CD4-positive, alpha-beta T cell (primary cell): Measurements from ENCODE around the gene SLC50A1. TPM values are rescaled to one million over a fixed set of nuclear protein-coding genes. Genes with fewer than 3 reads are reported as not detected.
A peak's percentile ranks its signal among the peaks of the same experiment; 100 is the strongest.

Experiments used
- ATAC-seq: fragments of 200-7000 bp; cut with Tn5 transposase; one replicate; pipeline ENCODE4 v1.10.0; 2022; ENCODE audit warnings: mild to moderate bottlenecking; ENCODE audit not compliant: poor library complexity
- CTCF ChIA-PET: fragments of 350-600 bp; sonication (Branson Sonifier 250); formaldehyde crosslinking; loops from one replicate; lab custom pipeline; 2021; ENCODE audit warnings: antibody characterized with exemption, inconsistent platforms; lab: Charles Lee
- POLR2A ChIA-PET: fragments of 350-600 bp; sonication (Branson Sonifier 250); formaldehyde crosslinking; loops from one replicate; lab custom pipeline; 2021; ENCODE audit warnings: antibody characterized with exemption, inconsistent platforms; lab: Charles Lee
- DNase-seq, 14 experiments: peaks; one replicate each; pipeline ENCODE4 v3.0.0-alpha.2; 2013 to 2020; ENCODE audit warnings: mixed read lengths in 2 of 14
- H3K27ac ChIP-seq, 2 donors: one replicate each; pipeline versions ENCODE4 v1.5.1 to v1.7.0; 2013; ENCODE audit warnings: low read length in 2 of 2, low read depth in 1 of 2, mild to moderate bottlenecking in 1 of 2
- H3K27me3 ChIP-seq, 2 experiments: 1 replicate in 1 of 2; 2 replicates in 1 of 2; pipeline versions ENCODE4 v1.6.1 to v1.7.0; 2013; ENCODE audit warnings: low read length in 2 of 2, control low read depth in 1 of 2, mild to moderate bottlenecking in 1 of 2, moderate library complexity in 1 of 2; ENCODE audit not compliant: insufficient read depth in 2 of 2, control insufficient read depth in 1 of 2
- H3K36me3 ChIP-seq: one replicate; pipeline ENCODE4 v1.6.1; 2013; ENCODE audit warnings: low read length, control low read depth; ENCODE audit not compliant: insufficient read depth
- H3K4me1 ChIP-seq: one replicate; pipeline ENCODE4 v1.6.1; 2013; ENCODE audit warnings: low read length, control low read depth; ENCODE audit not compliant: insufficient read depth
- H3K4me3 ChIP-seq: one replicate; pipeline ENCODE4 v1.5.1; 2013; ENCODE audit warnings: mild to moderate bottlenecking, low read length, moderate library complexity
- H3K9me3 ChIP-seq, 2 experiments: 1 replicate in 1 of 2; 2 replicates in 1 of 2; pipeline versions ENCODE4 v1.6.1 to v1.7.0; 2013; ENCODE audit warnings: low read length in 2 of 2, mild to moderate bottlenecking in 2 of 2, control low read depth in 1 of 2, moderate library complexity in 1 of 2; ENCODE audit not compliant: control insufficient read depth in 1 of 2, insufficient read depth in 1 of 2
- H3K27ac Mint-ChIP-seq: one replicate; pipeline ENCODE4 v1.8.0; 2020; ENCODE audit warnings: mixed read lengths
- H3K27me3 Mint-ChIP-seq: one replicate; pipeline ENCODE4 v1.8.0; 2021; ENCODE audit warnings: mixed read lengths
- H3K36me3 Mint-ChIP-seq: one replicate; pipeline ENCODE4 v1.8.0; 2021; ENCODE audit warnings: low read depth, mixed read lengths
- H3K4me1 Mint-ChIP-seq: one replicate; pipeline ENCODE4 v1.8.0; 2021; ENCODE audit warnings: low read depth, mixed read lengths
- H3K4me3 Mint-ChIP-seq: one replicate; pipeline ENCODE4 v1.8.0; 2020; ENCODE audit warnings: mild to moderate bottlenecking, mixed read lengths
- H3K9me3 Mint-ChIP-seq: one replicate; pipeline ENCODE4 v1.8.0; 2020; ENCODE audit warnings: mixed read lengths
- CTCF ChIP-seq: fragments of 200-600 bp; IDR thresholded peaks from one replicate; pipeline ENCODE4 v1.8.0; 2022; ENCODE audit warnings: antibody characterized with exemption, mild to moderate bottlenecking
- intact Hi-C, 2 experiments: fragments of 100-400 bp; cut with DNase I in 1 of 2; cut with micrococcal nuclease in 1 of 2; formaldehyde crosslinking; loops; one replicate each; pipeline versions ENCODE4 v1.15.1 to v1.9.0; 2023 to 2025; cut with DNase I, micrococcal nuclease
- total RNA-seq, 174 experiments: library from RNA in 2 of 174; stranded (reverse) in 2 of 174; gene quantifications; one replicate each; pipeline ENCODE4 v1.2.3 and lab custom pipeline; 2021 to 2026

The SLC50A1 gene
- total RNA-seq, 2 experiments from 2014 or later = 10.2 to 12.5 TPM

- ChIA-PET CTCF (interaction anchor here (0.7 to 4.4 kb wide), 16 partner anchors 20 to 694 kb away, joined by 3 to 34 read pairs (median 6); partner anchors contain the start of genes PBXIP1 and THBS3), POLR2A (interaction anchor here (0.6 to 4.4 kb wide), 19 partner anchors 20 to 222 kb away, joined by 3 to 31 read pairs (median 5); partner anchors contain the start of genes ADAM15, CLK2, EFNA3 and SCAMP3)
- Mint-ChIP-seq H3K27ac (peak within 1 kb of the TSS; percentile 95), H3K27me3 (no peaks in the 10 kb centered on the region), H3K9me3 (no peaks in the 10 kb centered on the region), H3K4me1 (peaks cover 52% of the 10 kb centered on the region), H3K4me3 (peak within 1 kb of the TSS; percentile 100), H3K36me3 (peaks cover 53% of the 10 kb centered on the region)
- Histone ChIP-seq H3K36me3 (peaks cover 42% of the 10 kb centered on the region), H3K9me3 (no peaks in the 10 kb centered on the region), H3K27me3 (no peaks in the 10 kb centered on the region), H3K4me3 (peak within 1 kb of the TSS; percentile 77), H3K27ac (peak within 1 kb of the TSS; percentile 89 to 91), H3K4me1 (peaks cover 55% of the 10 kb centered on the region)
- DNase-seq (peak in 13 of 14 experiments; percentile 33 to 81 (median 54)), ATAC-seq (peak; percentile 12)
- intact Hi-C loops = loop anchor here in 1 of 2 experiments (1.0 kb wide), 1 partner anchor 33 kb away; the partner anchor contains the start of gene DPM3
- peak; percentile 1 for TF ChIP-seq CTCF
Measured at GRCh38 chr1:155173478-155174323, 38.0 kb downstream of the SLC50A1 start, which contains the start of gene TRIM46. TRIM46 (plus strand) TSS chr1:155173849; CDS start chr1:155173967, 118 bp downstream.

- Histone ChIP-seq H3K4me1 (peaks cover 55% of the 10 kb centered on the region), H3K27me3 (no peaks in the 10 kb centered on the region), H3K9me3 (no peaks in the 10 kb centered on the region), H3K4me3 (peak overlapping the region; percentile 77), H3K36me3 (peaks cover 41% of the 10 kb centered on the region), H3K27ac (peak overlapping the region; percentile 7 to 40)
- CTCF ChIA-PET = interaction anchor here (1.1 to 4.4 kb wide), 3 partner anchors 19 to 53 kb away, joined by 3 to 34 read pairs (median 21); no protein-coding TSS in a partner anchor
- intact Hi-C loops = loop anchor here (1.0 to 5.0 kb wide), 3 partner anchors 19 to 148 kb away; partner anchors contain the start of gene RUSC1 (in 1 of the 2)
- peaks cover 47% of the 10 kb centered on the region for H3K4me1 Mint-ChIP-seq
- H3K9me3 Mint-ChIP-seq = no peaks in the 10 kb centered on the region
- peak overlapping the region; percentile 95 for H3K27ac Mint-ChIP-seq
- POLR2A ChIA-PET = interaction anchor here (0.6 to 4.4 kb wide), 5 partner anchors 19 to 89 kb away, joined by 3 to 31 read pairs (median 5); partner anchors contain the start of gene THBS3
- no peak for TF ChIP-seq CTCF
- peaks cover 53% of the 10 kb centered on the region for H3K36me3 Mint-ChIP-seq
- H3K27me3 Mint-ChIP-seq = no peaks in the 10 kb centered on the region
- peak; percentile 5 for ATAC-seq
- peak in 13 of 14 experiments; percentile 40 to 87 (median 53) for DNase-seq
- H3K4me3 Mint-ChIP-seq = peak overlapping the region; percentile 100
Measured at GRCh38 chr1:155174324-155175280, 39.0 kb downstream of the SLC50A1 start.
